ENCODE measurements around the gene TKT. TPM values are rescaled to one million over a fixed set of nuclear protein-coding genes. Genes with fewer than 3 reads are reported as not detected.

Gene TKT
- total RNA-seq, 1 experiment from 2014 or later, result 650 TPM

GRCh38 chr3:53260286-53260785 lies 4.5 kb upstream of the TKT start:
- no peak overlapping the region for H4K5ac ChIP-seq (ENCODE audit: insufficient read length, low read depth, low read length)
- H3K27ac ChIP-seq (ENCODE audit: insufficient read length, low read depth, low read length), result no peak overlapping the region
- H2AFZ ChIP-seq (ENCODE audit: low read length), result no peak overlapping the region
- no peak overlapping the region for H2BK15ac ChIP-seq (ENCODE audit: low read depth, low read length)
- no peak overlapping the region for H3K9ac ChIP-seq (ENCODE audit: extremely low read depth, insufficient read length, low read length)
- DNase-seq, result no peak
- H3K79me2 ChIP-seq (ENCODE audit: insufficient read depth, low read length), result peaks cover 4% of the 10 kb centered on the region; the same call in 1 of the 2 replicates
- H2AK5ac ChIP-seq (ENCODE audit: insufficient read length, low read length), result no peak overlapping the region
- H3K18ac ChIP-seq (ENCODE audit: insufficient read length, low read depth, low read length), result peak overlapping the region; percentile 11
- no peaks in the 10 kb centered on the region for H3K23me2 ChIP-seq (ENCODE audit: insufficient read length, low read depth, low read length, poor library complexity, severe bottlenecking)
- H3K27me3 Mint-ChIP-seq (ENCODE audit: low read depth), result peaks cover 2% of the 10 kb centered on the region
- no peak overlapping the region for H3K23ac ChIP-seq (ENCODE audit: insufficient read length, low read depth, low read length)
- H3K14ac ChIP-seq (ENCODE audit: insufficient read depth, low read length), result no peak overlapping the region
- H3K9me3 Mint-ChIP-seq, result no peaks in the 10 kb centered on the region
- no peak overlapping the region for H3K4me2 ChIP-seq (ENCODE audit: insufficient read depth, insufficient read length, low read length)
- no peak overlapping the region for H2BK5ac ChIP-seq (ENCODE audit: insufficient read length, low read length)
- H3K9me3 ChIP-seq (ENCODE audit: control insufficient read depth, low read depth, low read length), result no peaks in the 10 kb centered on the region
- H4K20me1 ChIP-seq (ENCODE audit: control insufficient read depth, insufficient read depth, insufficient read length), result no peaks in the 10 kb centered on the region
- TF ChIP-seq CTCF (conservative IDR thresholded peaks at IDR 0.05), result no peak
- no peaks in the 10 kb centered on the region for H3K27me3 ChIP-seq (ENCODE audit: insufficient read depth, low read length)
- no peak overlapping the region for H3K4me3 Mint-ChIP-seq
- H3K4ac ChIP-seq (ENCODE audit: low read depth, low read length), result no peak overlapping the region
- no peak overlapping the region for H4K8ac ChIP-seq (replicated peaks; ENCODE audit: insufficient read length, low read depth, low read length)
- peak overlapping the region in 2 of 3 experiments; percentile 8 to 74; a peak in 2 of 7 replicates for H3K27ac Mint-ChIP-seq
- no peaks in the 10 kb centered on the region for H3K79me1 ChIP-seq (ENCODE audit: insufficient read depth, low read depth, low read length, poor library complexity, severe bottlenecking)
- no peak overlapping the region for H3K56ac ChIP-seq (ENCODE audit: insufficient read length, low read depth, low read length)
- peaks cover 29 to 36% of the 10 kb centered on the region in 2 experiments for H3K4me1 Mint-ChIP-seq
- H2BK120ac ChIP-seq (ENCODE audit: low read depth, low read length, poor library complexity, severe bottlenecking), result no peak overlapping the region
- H3K4me1 ChIP-seq (ENCODE audit: insufficient read depth, low read length), result peaks cover 11% of the 10 kb centered on the region; the same call in 1 of the 2 replicates
- no peak overlapping the region for H2BK20ac ChIP-seq (ENCODE audit: low read depth, low read length, poor library complexity, severe bottlenecking)
- H3T11ph ChIP-seq (ENCODE audit: low read length), result no peak overlapping the region
- WGBS (ENCODE audit: extremely low coverage, insufficient read length, low lambda C conversion rate), result no CpG with 5 or more reads among the region's 4 CpGs
- H3K36me3 Mint-ChIP-seq (ENCODE audit: insufficient read depth in 1 of 3, low read depth in 3 of 3), result no peaks in the 10 kb centered on the region; a peak in 1 of 7 replicates
- H2BK12ac ChIP-seq (ENCODE audit: insufficient read length, low read depth, low read length), result no peak overlapping the region
- H4K91ac ChIP-seq (ENCODE audit: insufficient read length, low read depth, low read length), result no peak overlapping the region
